K562 (cell line): ENCODE results near the gene TSHZ1. TPM values are rescaled to one million over a fixed set of nuclear protein-coding genes. Genes with fewer than 3 reads are reported as not detected.

Experiments used
- ATAC-seq: fragments of 200-7000 bp; cut with Tn5 transposase; 3 replicates; pipeline ENCODE4 v1.9.1; 2020; ENCODE audit warnings: moderate library complexity
- BruUV-seq: library from RNA; stranded (reverse); fragments of 400-500 nt; replicated peaks from 2 replicates; lab custom pipeline; 2021; lab: Mats Ljungman, UMichigan
- CTCF ChIA-PET: fragments of 300-600 bp; formaldehyde crosslinking; extraction: SDS; loops from one replicate; lab custom pipeline; 2021; ENCODE audit warnings: low intra/inter-chr PET ratio; lab: Yijun Ruan, JAX
- POLR2A ChIA-PET: fragments of 300-600, 350-650 bp; sonication (Branson Sonifier 250); formaldehyde crosslinking; extraction: SDS; loops from one replicate; lab custom pipeline; 2021; ENCODE audit warnings: antibody characterized with exemption, inconsistent platforms; lab: Yijun Ruan, JAX
- DNase-seq, 4 experiments: peaks; one replicate each; pipeline versions ENCODE4 v3.0.0 to v3.0.0-alpha.2; 2011 to 2018; ENCODE audit warnings: low spot score in 3 of 4, mixed read lengths in 3 of 4; ENCODE audit errors: extremely low read depth in 1 of 4
- FAIRE-seq: peaks from 2 replicates; lab custom pipeline; 2011; peaks lifted over from hg19 to GRCh38; lab: Jason Lieb, UNC
- H2AFZ ChIP-seq: 2 replicates; pipeline ENCODE4 v1.6.0; 2011; ENCODE audit warnings: low read depth, low read length, control low read depth, inconsistent platforms
- H3K27ac ChIP-seq: fragments of 200-600 bp; 3 replicates; pipeline ENCODE4 v1.8.0; 2011; ENCODE audit warnings: low read depth, mild to moderate bottlenecking, control low read depth, inconsistent platforms, low read length, moderate library complexity, mixed read lengths; ENCODE audit errors: extremely low read depth
- H3K27me3 ChIP-seq, 2 experiments: fragments of 300-600 bp in 1 of 2; 2 replicates in 1 of 2; 3 replicates in 1 of 2; pipeline versions ENCODE4 v1.6.0 to v1.8.0; 2011; ENCODE audit warnings: inconsistent platforms in 2 of 2, low read length in 2 of 2, mild to moderate bottlenecking in 1 of 2, mixed read lengths in 1 of 2, moderate library complexity in 1 of 2; ENCODE audit not compliant: control insufficient read depth in 2 of 2, insufficient read depth in 2 of 2
- H3K36me3 ChIP-seq: fragments of 300-600 bp; 3 replicates; pipeline ENCODE4 v1.8.0; 2011; ENCODE audit warnings: mild to moderate bottlenecking, low read length, inconsistent platforms; ENCODE audit not compliant: control insufficient read depth, insufficient read depth
- H3K4me1 ChIP-seq, 2 experiments: fragments of 200-600 bp in 1 of 2; replicated peaks in 1 of 2; 2 replicates in 1 of 2; 3 replicates in 1 of 2; pipeline versions ENCODE4 v1.5.1 to v1.8.0; 2011; ENCODE audit warnings: inconsistent platforms in 2 of 2, low read length in 2 of 2, mild to moderate bottlenecking in 1 of 2, mixed read lengths in 1 of 2, moderate library complexity in 1 of 2; ENCODE audit not compliant: control insufficient read depth in 2 of 2, insufficient read depth in 2 of 2
- H3K4me2 ChIP-seq: 2 replicates; pipeline ENCODE4 v1.6.1; 2011; ENCODE audit warnings: low read length, control low read depth, inconsistent platforms, mixed read lengths; ENCODE audit not compliant: insufficient read depth
- H3K4me3 ChIP-seq: fragments of 200-600 bp; sonication (generic), shearing (Covaris generic); 2 replicates; pipeline ENCODE4 v1.5.1; 2016; ENCODE audit warnings: control low read depth, inconsistent platforms
- H3K79me2 ChIP-seq: fragments of 200-600 bp; 3 replicates; pipeline ENCODE4 v1.8.0; 2011; ENCODE audit warnings: low read length, inconsistent platforms; ENCODE audit not compliant: control insufficient read depth, insufficient read depth
- H3K9ac ChIP-seq, 2 experiments: 2 replicates each; pipeline versions ENCODE4 v1.6.0 to v1.6.1; 2011; ENCODE audit warnings: low read depth in 2 of 2, low read length in 2 of 2, control low read depth in 1 of 2, inconsistent platforms in 1 of 2, mild to moderate bottlenecking in 1 of 2, mixed read lengths in 1 of 2; ENCODE audit not compliant: insufficient read depth in 1 of 2
- H3K9me1 ChIP-seq: one replicate; pipeline ENCODE4 v1.6.0; 2011; ENCODE audit warnings: inconsistent platforms, mild to moderate bottlenecking, low read length, moderate library complexity; ENCODE audit not compliant: control insufficient read depth, insufficient read depth
- H3K9me3 ChIP-seq: replicated peaks from 2 replicates; pipeline ENCODE4 v1.5.1; 2011; ENCODE audit warnings: low read depth, low read length, inconsistent platforms; ENCODE audit not compliant: control insufficient read depth, insufficient read depth
- H4K20me1 ChIP-seq: replicated peaks from 2 replicates; pipeline ENCODE4 v1.6.1; 2011; ENCODE audit warnings: low read length, inconsistent platforms, mixed read lengths; ENCODE audit not compliant: control insufficient read depth, insufficient read depth
- BRF1 ChIP-seq: IDR thresholded peaks from 3 replicates; pipeline ENCODE4 v1.6.1; 2011; ENCODE audit warnings: borderline replicate concordance, mild to moderate bottlenecking; ENCODE audit not compliant: insufficient read length; ENCODE audit errors: extremely low read depth
- HSF4 ChIP-seq: fragments of 250-450 bp; sonication (Bioruptor Pico); IDR thresholded peaks from 2 replicates; pipeline ENCODE4 v2.1.2; 2022; ENCODE audit warnings: mild to moderate bottlenecking, moderate library complexity, borderline replicate concordance
- KLF13 ChIP-seq: fragments of 450-650 bp; IDR thresholded peaks from 2 replicates; pipeline ENCODE4 v1.6.1; 2016; ENCODE audit warnings: missing genetic modification characterization, low read depth, mild to moderate bottlenecking, missing compliant biosample characterization, moderate library complexity, borderline replicate concordance
- MCM7 ChIP-seq, 2 experiments: fragments of 450-650 bp; IDR thresholded peaks; 2 replicates each; pipeline ENCODE4 v1.6.1; 2016 to 2018
- NCOA2 ChIP-seq, 2 experiments: fragments of 450-650 bp; IDR thresholded peaks; 2 replicates each; pipeline ENCODE4 v1.6.1; 2018; ENCODE audit warnings: mild to moderate bottlenecking in 2 of 2, moderate library complexity in 1 of 2; ENCODE audit not compliant: partially characterized antibody in 2 of 2
- NONO ChIP-seq, 2 experiments: fragments of 200-400 bp in 1 of 2; fragments of 450-650 bp in 1 of 2; formaldehyde crosslinking in 1 of 2; IDR thresholded peaks; 2 replicates each; pipeline ENCODE4 v1.6.1; 2017; ENCODE audit warnings: low read depth in 2 of 2, mild to moderate bottlenecking in 2 of 2, moderate library complexity in 2 of 2, low read length in 1 of 2
- PATZ1 ChIP-seq: fragments of 250-450 bp; sonication (Bioruptor Pico); IDR thresholded peaks from 2 replicates; pipeline ENCODE4 v1.5.0; 2020; ENCODE audit warnings: mild to moderate bottlenecking, borderline replicate concordance
- PHF21A ChIP-seq: fragments of 450-650 bp; IDR thresholded peaks from 2 replicates; pipeline ENCODE4 v1.6.1; 2017; ENCODE audit warnings: low read depth, borderline replicate concordance
- RFX7 ChIP-seq: fragments of 250-450 bp; sonication (Bioruptor Pico); IDR thresholded peaks from 2 replicates; pipeline ENCODE4 v1.5.1; 2021; ENCODE audit warnings: mild to moderate bottlenecking
- SETDB1 ChIP-seq: IDR thresholded peaks from one replicate; pipeline ENCODE4 v1.6.1; 2012; ENCODE audit warnings: low read length, control low read depth, inconsistent platforms
- SNIP1 ChIP-seq: fragments of 450-650 bp; IDR thresholded peaks from 2 replicates; pipeline ENCODE4 v1.7.1; 2017; ENCODE audit warnings: low read depth, mild to moderate bottlenecking
- TFAM ChIP-seq: fragments of 250-450 bp; sonication (Bioruptor Pico); conservative IDR thresholded peaks from 2 replicates; pipeline ENCODE4 v1.5.0; 2021; ENCODE audit warnings: mild to moderate bottlenecking, moderate library complexity
- ZFPM2 ChIP-seq: fragments of 250-450 bp; sonication (Bioruptor Pico); IDR thresholded peaks from 2 replicates; pipeline ENCODE4 v1.5.1; 2022; ENCODE audit warnings: mild to moderate bottlenecking
- ZNF143 ChIP-seq: sonication (generic); formaldehyde crosslinking; IDR thresholded peaks from 2 replicates; pipeline ENCODE4 v1.9.0; 2022; ENCODE audit warnings: mild to moderate bottlenecking, missing genetic modification reagents
- ZNF224 ChIP-seq: sonication (generic); formaldehyde crosslinking; IDR thresholded peaks from 2 replicates; pipeline ENCODE4 v1.8.0; 2022; ENCODE audit warnings: mild to moderate bottlenecking, missing genetic modification reagents
- ZNF395 ChIP-seq: fragments of 200-800 bp; sonication (Bioruptor generic); IDR thresholded peaks from 2 replicates; pipeline ENCODE4 v1.6.1; 2017; ENCODE audit warnings: missing genetic modification characterization, missing compliant biosample characterization
- ZNF764 ChIP-seq: fragments of 250-450 bp; sonication (Bioruptor Pico); IDR thresholded peaks from 2 replicates; pipeline ENCODE4 v1.4.0; 2020; ENCODE audit warnings: low read depth, mild to moderate bottlenecking, moderate library complexity
- WGBS: fragments of 100-300 bp; shearing (Covaris generic); methylation state at CpG from one replicate; pipeline ENCODE4 v1.1.6; 2016; ENCODE audit warnings: low coverage, mixed read lengths; ENCODE audit not compliant: insufficient coverage; ENCODE audit errors: missing lambda C conversion rate; 5-methylcytosine and 5-hydroxymethylcytosine counted together
- in situ Hi-C: fragments of 300-500 bp; cut with MboI; formaldehyde crosslinking; loops from 4 replicates; pipeline ENCODE4 v1.15.0; 2018; ENCODE audit warnings: inconsistent platforms, mixed read lengths
- intact Hi-C: fragments of 100-400 bp; cut with micrococcal nuclease; formaldehyde crosslinking; loops from 2 replicates; pipeline ENCODE4 v1.14.2; 2022
- polyA plus RNA-seq, 8 experiments: library from polyadenylated mRNA; depleted of rRNA in 4 of 8; stranded (reverse) in 5 of 8; unstranded in 3 of 8; fragments of >200 nt; fragmentation: Nextera tagmentation in 2 of 8; fragmentation: Illumina TruSeq in 1 of 8; extraction: Ambion mirVana in 2 of 8; extraction: Trizol in 1 of 8; gene quantifications; 2 replicates each; pipeline versions ENCODE4 v1.2.1 to v1.2.3, GENCODE V29; 2011 to 2014; ENCODE audit warnings: inconsistent platforms in 1 of 8, missing spikeins in 1 of 8
- total RNA-seq, 7 experiments: library from RNA; depleted of rRNA in 6 of 7; stranded (reverse); fragments of >200 nt in 6 of 7; fragmentation: Illumina TruSeq in 2 of 7; extraction: Trizol in 2 of 7; gene quantifications; 2 replicates each; pipeline versions ENCODE4 v1.2.1 to v1.2.3, GENCODE V29; 2011 to 2021; ENCODE audit warnings: low replicate concordance in 1 of 7

The TSHZ1 gene
- total and polyA plus RNA-seq, 9 of the 15 experiments (the other 6 are each of a cell fraction or from before 2014, with no cell fraction given): 1.1 to 7.2 (median 2.7) TPM

GRCh38 chr18:75189696-75190095 lies 20.9 kb upstream of the TSHZ1 start (continued):
- no peak for TF ChIP-seq ZNF143 (CRISPR knock-in tag)

- Histone ChIP-seq H4K20me1 (no peaks in the 10 kb centered on the region), H3K27ac (no peak overlapping the region), H3K9me3 (no peaks in the 10 kb centered on the region), H3K9ac (no peak overlapping the region), H3K4me3 (no peak overlapping the region), H3K27me3 (peaks cover 0 to 16% of the 10 kb centered on the region in 2 experiments; a peak in 4 of 5 replicates), H2AFZ (no peak overlapping the region), H3K36me3 (no peaks in the 10 kb centered on the region), H3K79me2 (no peaks in the 10 kb centered on the region), H3K4me2 (no peak overlapping the region), H3K4me1 (no peaks in the 10 kb centered on the region), H3K9me1 (no peaks in the 10 kb centered on the region)
- in situ Hi-C loops: no loop called here
- WGBS: 13% methylated on average over 4 of the region's 7 CpGs
- ATAC-seq (no peak), FAIRE-seq (no peak), DNase-seq (no peak)
- ChIA-PET POLR2A (no interaction called here), CTCF (no interaction called here)
- BruUV-seq: no TSS peak
- intact Hi-C loops: no loop called here
- TF ChIP-seq MCM7 (IDR thresholded peaks at IDR 0.05): no peak
- TF ChIP-seq NCOA2 (IDR thresholded peaks at IDR 0.05; ENCODE audit: partially characterized antibody in 2 of 2): no peak
- no peak for TF ChIP-seq ZNF395 (CRISPR knock-in tag)
- no peak for TF ChIP-seq TFAM (CRISPR knock-in tag)
- no peak for TF ChIP-seq SETDB1
- no peak for TF ChIP-seq ZFPM2 (CRISPR knock-in tag)
- TF ChIP-seq KLF13 (tag): no peak
- TF ChIP-seq SNIP1: no peak
- no peak for TF ChIP-seq PHF21A
- TF ChIP-seq NONO (IDR thresholded peaks at IDR 0.05; ENCODE audit: low read depth in 2 of 2, low read length in 1 of 2): no peak
- no peak for TF ChIP-seq ZNF224 (CRISPR knock-in tag)
- no peak for TF ChIP-seq ZNF764
- no peak for TF ChIP-seq HSF4
- no peak for TF ChIP-seq RFX7
- no peak for TF ChIP-seq PATZ1 (CRISPR knock-in tag)
- TF ChIP-seq BRF1: no peak
Observed at GRCh38 chr18:75192899-75193298, 17.7 kb upstream of the TSHZ1 start.
